K562 (cell line): ENCODE data around the gene NDUFA5. TPM values are rescaled to one million over a fixed set of nuclear protein-coding genes. Genes with fewer than 3 reads are reported as not detected.

Source experiments
- CEBPB ChIP-seq: fragments of 450-650 bp; IDR thresholded peaks from 2 replicates; pipeline ENCODE4 v1.6.1; 2016; ENCODE audit warnings: missing genetic modification characterization, missing compliant biosample characterization
- GABPB1 ChIP-seq: sonication (generic); formaldehyde crosslinking; IDR thresholded peaks from 2 replicates; pipeline ENCODE4 v1.8.0; 2022; ENCODE audit warnings: mild to moderate bottlenecking, missing genetic modification reagents
- MAFK ChIP-seq: IDR thresholded peaks from 2 replicates; pipeline ENCODE4 v1.6.1; 2011; ENCODE audit warnings: low read length, improper control_type of control experiment
- MBD2 ChIP-seq: sonication (generic); IDR thresholded peaks from 2 replicates; pipeline ENCODE4 v1.6.1; 2016; ENCODE audit warnings: low read depth, borderline replicate concordance
- MXI1 ChIP-seq: IDR thresholded peaks from 2 replicates; pipeline ENCODE4 v1.6.1; 2011; ENCODE audit warnings: low read depth, mild to moderate bottlenecking, improper control_type of control experiment, low read length
- NONO ChIP-seq, 2 experiments: fragments of 200-400 bp in 1 of 2; fragments of 450-650 bp in 1 of 2; formaldehyde crosslinking in 1 of 2; IDR thresholded peaks; 2 replicates each; pipeline ENCODE4 v1.6.1; 2017; ENCODE audit warnings: low read depth in 2 of 2, mild to moderate bottlenecking in 2 of 2, moderate library complexity in 2 of 2, low read length in 1 of 2
- POLR3A ChIP-seq: IDR thresholded peaks from 2 replicates; pipeline ENCODE4 v1.6.1; 2011; ENCODE audit warnings: borderline replicate concordance, mild to moderate bottlenecking, moderate library complexity; ENCODE audit not compliant: insufficient read length, insufficient read depth; ENCODE audit errors: extremely low read depth
- PRPF4 ChIP-seq: fragments of 200-400 bp; formaldehyde crosslinking; IDR thresholded peaks from one replicate; pipeline ENCODE4 v1.6.1; 2017; ENCODE audit warnings: low read length, low read depth, mild to moderate bottlenecking; ENCODE audit not compliant: insufficient read depth, poor library complexity, severe bottlenecking
- ZKSCAN1 ChIP-seq: fragments of 150-350 bp; IDR thresholded peaks from 2 replicates; pipeline ENCODE4 v1.6.1; 2016; ENCODE audit warnings: low read depth, low read length
- ZNF589 ChIP-seq: fragments of 200-800 bp; sonication (Bioruptor generic); IDR thresholded peaks from 2 replicates; pipeline ENCODE4 v1.6.1; 2016; ENCODE audit warnings: low read depth, missing genetic modification characterization, missing compliant biosample characterization
- polyA plus RNA-seq, 8 experiments: library from polyadenylated mRNA; depleted of rRNA in 4 of 8; stranded (reverse) in 5 of 8; unstranded in 3 of 8; fragments of >200 nt; fragmentation: Nextera tagmentation in 2 of 8; fragmentation: Illumina TruSeq in 1 of 8; extraction: Ambion mirVana in 2 of 8; extraction: Trizol in 1 of 8; gene quantifications; 2 replicates each; pipeline versions ENCODE4 v1.2.1 to v1.2.3, GENCODE V29; 2011 to 2014; ENCODE audit warnings: inconsistent platforms in 1 of 8, missing spikeins in 1 of 8
- total RNA-seq, 7 experiments: library from RNA; depleted of rRNA in 6 of 7; stranded (reverse); fragments of >200 nt in 6 of 7; fragmentation: Illumina TruSeq in 2 of 7; extraction: Trizol in 2 of 7; gene quantifications; 2 replicates each; pipeline versions ENCODE4 v1.2.1 to v1.2.3, GENCODE V29; 2011 to 2021; ENCODE audit warnings: low replicate concordance in 1 of 7
- TF ChIP-seq, protein P1 (sequence below): fragments of 450-650 bp; IDR thresholded peaks from 2 replicates; pipeline ENCODE4 v1.6.1; 2017; ENCODE audit warnings: antibody characterized with exemption, mild to moderate bottlenecking
- TF ChIP-seq, protein P2 (sequence below): fragments of 250-450 bp; sonication (Bioruptor Pico); IDR thresholded peaks from 2 replicates; pipeline ENCODE4 v1.8.0; 2021; ENCODE audit warnings: borderline replicate concordance, mild to moderate bottlenecking, moderate library complexity; ENCODE audit not compliant: poor library complexity, severe bottlenecking
- TF ChIP-seq, protein P3 (sequence below), 2 experiments: IDR thresholded peaks in 1 of 2; conservative IDR thresholded peaks in 1 of 2; 2 replicates each; pipeline ENCODE4 v1.6.1; 2016; ENCODE audit warnings: low read depth in 2 of 2, mild to moderate bottlenecking in 1 of 2, missing compliant biosample characterization in 1 of 2, missing genetic modification characterization in 1 of 2, moderate library complexity in 1 of 2
- TF ChIP-seq, protein P4 (sequence below): fragments of 450-650 bp; IDR thresholded peaks from 2 replicates; pipeline ENCODE4 v1.6.1; 2018; ENCODE audit not compliant: partially characterized antibody

The NDUFA5 gene
- total and polyA plus RNA-seq, 9 of the 15 experiments (the other 6 are each of a cell fraction or from before 2014, with no cell fraction given) = 155 to 677 (median 269) TPM

DNA sequence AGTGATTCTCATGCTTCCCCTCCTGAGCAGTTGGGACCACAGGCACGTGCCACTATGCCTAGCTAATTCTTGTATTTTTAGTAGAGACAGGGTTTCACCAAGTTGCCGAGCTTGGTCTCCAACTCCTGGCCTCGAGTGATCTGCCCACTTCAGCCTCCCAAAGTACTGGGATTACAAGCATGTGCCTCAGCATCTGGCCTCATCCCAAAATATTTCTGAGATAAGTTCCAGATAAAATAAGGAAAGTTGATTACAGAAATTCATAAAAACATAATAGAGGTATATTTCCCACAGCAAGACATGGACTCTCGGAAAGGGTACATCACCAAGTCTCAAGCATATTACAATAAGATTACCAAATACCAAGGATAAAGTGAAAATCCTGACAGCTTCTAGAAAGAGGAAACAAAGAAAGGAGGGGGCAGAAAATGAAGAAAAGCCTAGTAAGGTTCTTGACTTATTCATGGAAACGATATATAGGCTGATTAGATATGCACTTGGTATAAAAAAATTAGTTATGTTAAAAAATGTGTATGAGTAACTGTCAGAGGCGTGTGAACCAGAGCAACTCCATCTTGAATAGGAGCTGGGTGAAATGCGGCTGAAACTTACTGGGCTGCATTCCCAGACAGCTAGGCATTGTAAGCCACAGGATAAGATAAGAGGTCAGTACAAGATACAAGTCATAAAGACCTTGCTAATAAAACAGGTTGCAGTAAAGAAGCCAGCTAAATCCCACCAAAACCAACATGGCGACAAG, 58.2 kb downstream of the NDUFA5 start (continued):
- TF ChIP-seq, protein P1, sequence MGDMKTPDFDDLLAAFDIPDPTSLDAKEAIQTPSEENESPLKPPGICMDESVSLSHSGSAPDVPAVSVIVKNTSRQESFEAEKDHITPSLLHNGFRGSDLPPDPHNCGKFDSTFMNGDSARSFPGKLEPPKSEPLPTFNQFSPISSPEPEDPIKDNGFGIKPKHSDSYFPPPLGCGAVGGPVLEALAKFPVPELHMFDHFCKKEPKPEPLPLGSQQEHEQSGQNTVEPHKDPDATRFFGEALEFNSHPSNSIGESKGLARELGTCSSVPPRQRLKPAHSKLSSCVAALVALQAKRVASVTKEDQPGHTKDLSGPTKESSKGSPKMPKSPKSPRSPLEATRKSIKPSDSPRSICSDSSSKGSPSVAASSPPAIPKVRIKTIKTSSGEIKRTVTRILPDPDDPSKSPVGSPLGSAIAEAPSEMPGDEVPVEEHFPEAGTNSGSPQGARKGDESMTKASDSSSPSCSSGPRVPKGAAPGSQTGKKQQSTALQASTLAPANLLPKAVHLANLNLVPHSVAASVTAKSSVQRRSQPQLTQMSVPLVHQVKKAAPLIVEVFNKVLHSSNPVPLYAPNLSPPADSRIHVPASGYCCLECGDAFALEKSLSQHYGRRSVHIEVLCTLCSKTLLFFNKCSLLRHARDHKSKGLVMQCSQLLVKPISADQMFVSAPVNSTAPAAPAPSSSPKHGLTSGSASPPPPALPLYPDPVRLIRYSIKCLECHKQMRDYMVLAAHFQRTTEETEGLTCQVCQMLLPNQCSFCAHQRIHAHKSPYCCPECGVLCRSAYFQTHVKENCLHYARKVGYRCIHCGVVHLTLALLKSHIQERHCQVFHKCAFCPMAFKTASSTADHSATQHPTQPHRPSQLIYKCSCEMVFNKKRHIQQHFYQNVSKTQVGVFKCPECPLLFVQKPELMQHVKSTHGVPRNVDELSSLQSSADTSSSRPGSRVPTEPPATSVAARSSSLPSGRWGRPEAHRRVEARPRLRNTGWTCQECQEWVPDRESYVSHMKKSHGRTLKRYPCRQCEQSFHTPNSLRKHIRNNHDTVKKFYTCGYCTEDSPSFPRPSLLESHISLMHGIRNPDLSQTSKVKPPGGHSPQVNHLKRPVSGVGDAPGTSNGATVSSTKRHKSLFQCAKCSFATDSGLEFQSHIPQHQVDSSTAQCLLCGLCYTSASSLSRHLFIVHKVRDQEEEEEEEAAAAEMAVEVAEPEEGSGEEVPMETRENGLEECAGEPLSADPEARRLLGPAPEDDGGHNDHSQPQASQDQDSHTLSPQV = peak; percentile 99
- TF ChIP-seq GABPB1 (CRISPR knock-in tag) (no peak), CEBPB (tag) (no peak), NONO (IDR thresholded peaks at IDR 0.05; ENCODE audit: low read depth in 2 of 2, low read length in 1 of 2) (no peak), POLR3A (no peak), MBD2 (no peak), ZKSCAN1 (no peak), ZNF589 (CRISPR knock-in tag) (peak; percentile 98), PRPF4 (no peak), MXI1 (no peak), MAFK (no peak)
- TF ChIP-seq, protein P2, sequence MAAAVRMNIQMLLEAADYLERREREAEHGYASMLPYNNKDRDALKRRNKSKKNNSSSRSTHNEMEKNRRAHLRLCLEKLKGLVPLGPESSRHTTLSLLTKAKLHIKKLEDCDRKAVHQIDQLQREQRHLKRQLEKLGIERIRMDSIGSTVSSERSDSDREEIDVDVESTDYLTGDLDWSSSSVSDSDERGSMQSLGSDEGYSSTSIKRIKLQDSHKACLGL (CRISPR knock-in tag) = no peak
- TF ChIP-seq, protein P3, sequence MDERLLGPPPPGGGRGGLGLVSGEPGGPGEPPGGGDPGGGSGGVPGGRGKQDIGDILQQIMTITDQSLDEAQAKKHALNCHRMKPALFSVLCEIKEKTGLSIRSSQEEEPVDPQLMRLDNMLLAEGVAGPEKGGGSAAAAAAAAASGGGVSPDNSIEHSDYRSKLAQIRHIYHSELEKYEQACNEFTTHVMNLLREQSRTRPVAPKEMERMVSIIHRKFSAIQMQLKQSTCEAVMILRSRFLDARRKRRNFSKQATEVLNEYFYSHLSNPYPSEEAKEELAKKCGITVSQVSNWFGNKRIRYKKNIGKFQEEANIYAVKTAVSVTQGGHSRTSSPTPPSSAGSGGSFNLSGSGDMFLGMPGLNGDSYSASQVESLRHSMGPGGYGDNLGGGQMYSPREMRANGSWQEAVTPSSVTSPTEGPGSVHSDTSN (CRISPR knock-in tag; IDR thresholded peaks at IDR 0.05; ENCODE audit: low read depth) = no peak
- TF ChIP-seq, protein P3 (tag; conservative IDR thresholded peaks at IDR 0.05; ENCODE audit: low read depth) = peak; percentile 51
- TF ChIP-seq, protein P4, sequence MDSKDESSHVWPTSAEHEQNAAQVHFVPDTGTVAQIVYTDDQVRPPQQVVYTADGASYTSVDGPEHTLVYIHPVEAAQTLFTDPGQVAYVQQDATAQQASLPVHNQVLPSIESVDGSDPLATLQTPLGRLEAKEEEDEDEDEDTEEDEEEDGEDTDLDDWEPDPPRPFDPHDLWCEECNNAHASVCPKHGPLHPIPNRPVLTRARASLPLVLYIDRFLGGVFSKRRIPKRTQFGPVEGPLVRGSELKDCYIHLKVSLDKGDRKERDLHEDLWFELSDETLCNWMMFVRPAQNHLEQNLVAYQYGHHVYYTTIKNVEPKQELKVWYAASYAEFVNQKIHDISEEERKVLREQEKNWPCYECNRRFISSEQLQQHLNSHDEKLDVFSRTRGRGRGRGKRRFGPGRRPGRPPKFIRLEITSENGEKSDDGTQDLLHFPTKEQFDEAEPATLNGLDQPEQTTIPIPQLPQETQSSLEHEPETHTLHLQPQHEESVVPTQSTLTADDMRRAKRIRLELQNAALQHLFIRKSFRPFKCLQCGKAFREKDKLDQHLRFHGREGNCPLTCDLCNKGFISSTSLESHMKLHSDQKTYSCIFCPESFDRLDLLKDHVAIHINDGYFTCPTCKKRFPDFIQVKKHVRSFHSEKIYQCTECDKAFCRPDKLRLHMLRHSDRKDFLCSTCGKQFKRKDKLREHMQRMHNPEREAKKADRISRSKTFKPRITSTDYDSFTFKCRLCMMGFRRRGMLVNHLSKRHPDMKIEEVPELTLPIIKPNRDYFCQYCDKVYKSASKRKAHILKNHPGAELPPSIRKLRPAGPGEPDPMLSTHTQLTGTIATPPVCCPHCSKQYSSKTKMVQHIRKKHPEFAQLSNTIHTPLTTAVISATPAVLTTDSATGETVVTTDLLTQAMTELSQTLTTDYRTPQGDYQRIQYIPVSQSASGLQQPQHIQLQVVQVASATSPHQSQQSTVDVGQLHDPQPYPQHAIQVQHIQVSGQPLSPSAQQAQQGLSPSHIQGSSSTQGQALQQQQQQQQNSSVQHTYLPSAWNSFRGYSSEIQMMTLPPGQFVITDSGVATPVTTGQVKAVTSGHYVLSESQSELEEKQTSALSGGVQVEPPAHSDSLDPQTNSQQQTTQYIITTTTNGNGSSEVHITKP = no peak
